Dedifferentiated amniotic fluid mesenchymal stem cell (primary cell): ENCODE measurements around the gene PRR15L.
"Not testable (repeated sequence)": the region's sequence is repeated elsewhere in the genome, so short reads cannot be mapped to it uniquely, and the experiment has no call there.

Experiments used
- DNase-seq: peaks from one replicate; pipeline ENCODE4 v3.0.0-alpha.2; 2016; ENCODE audit errors: extremely low spot score

Gene PRR15L

GRCh38 chr17:47988445-47988844 is 30.8 kb upstream of the PRR15L start:
- DNase-seq, result not testable (repeated sequence)

- no peak for DNase-seq
Measured at GRCh38 chr17:47987240-47987835, 29.7 kb upstream of the PRR15L start.

GRCh38 chr17:47986520-47986919 is 28.8 kb upstream of the PRR15L start:
- DNase-seq, result no peak

GRCh38 chr17:47983492-47984223 is 26.0 kb upstream of the PRR15L start:
- no peak for DNase-seq

- DNase-seq, result no peak
Measured at GRCh38 chr17:47982645-47983390, 25.1 kb upstream of the PRR15L start.

- no peak for DNase-seq
Measured at GRCh38 chr17:47982091-47982617, 24.5 kb upstream of the PRR15L start.

GRCh38 chr17:47981462-47981861 is 23.8 kb upstream of the PRR15L start:
- DNase-seq, result no peak

- DNase-seq, result no peak
Measured at GRCh38 chr17:47980541-47980940, 22.9 kb upstream of the PRR15L start.

GRCh38 chr17:47978324-47978723 is 20.6 kb upstream of the PRR15L start:
- DNase-seq, result peak; percentile 57

GRCh38 chr17:47975823-47976205 is 18.1 kb upstream of the PRR15L start:
- no peak for DNase-seq

GRCh38 chr17:47975189-47975822 is 17.6 kb upstream of the PRR15L start:
- DNase-seq, result no peak

GRCh38 chr17:47973541-47973940 is 15.9 kb upstream of the PRR15L start:
- no peak for DNase-seq

GRCh38 chr17:47970725-47971499 is 13.2 kb upstream of the PRR15L start, which contains the start of gene CDK5RAP3:
TSS of gene CDK5RAP3 (plus strand) at chr17:47971113. CDS start at chr17:47971147, 34 bp downstream.
- DNase-seq, result peak; percentile 99

- no peak for DNase-seq
Measured at GRCh38 chr17:47969930-47970724, 12.4 kb upstream of the PRR15L start.

- no peak for DNase-seq
Measured at GRCh38 chr17:47968836-47969235, 11.2 kb upstream of the PRR15L start.

GRCh38 chr17:47967607-47968252 is 10.0 kb upstream of the PRR15L start:
- peak; percentile 54 for DNase-seq

GRCh38 chr17:47966079-47966519 is 8.4 kb upstream of the PRR15L start:
- DNase-seq, result no peak

- no peak for DNase-seq
Measured at GRCh38 chr17:47964856-47965255, 7.2 kb upstream of the PRR15L start.

GRCh38 chr17:47962901-47963300 is 5.2 kb upstream of the PRR15L start:
- no peak for DNase-seq

- DNase-seq, result no peak
Measured at GRCh38 chr17:47961406-47961805, 3.7 kb upstream of the PRR15L start.
